Naive B cell (primary cell): ENCODE results near the gene SGO2. TPM values are rescaled to one million over a fixed set of nuclear protein-coding genes. Genes with fewer than 3 reads are reported as not detected.

Experiments used
- ATAC-seq, 2 donors: fragments of 150-1000 bp; cut with Tn5 transposase; 2 replicates each; pipeline ENCODE4 v1.10.0; 2021; ENCODE audit warnings: low read depth in 2 of 2, mild to moderate bottlenecking in 2 of 2, moderate library complexity in 2 of 2
- DNase-seq: peaks from one replicate; pipeline ENCODE4 v3.0.0; 2022
- H3K27ac Mint-ChIP-seq, 6 donors: one replicate each; pipeline ENCODE4 v1.8.0; 2020 to 2022; ENCODE audit warnings: mild to moderate bottlenecking in 6 of 6, mixed read lengths in 6 of 6, moderate library complexity in 5 of 6, inconsistent platforms in 2 of 6
- H3K27me3 Mint-ChIP-seq, 3 donors: one replicate each; pipeline ENCODE4 v1.8.0; 2021 to 2022; ENCODE audit warnings: mixed read lengths in 3 of 3, mild to moderate bottlenecking in 1 of 3
- H3K36me3 Mint-ChIP-seq, 2 donors: one replicate each; pipeline ENCODE4 v1.8.0; 2020 to 2022; ENCODE audit warnings: mixed read lengths in 2 of 2, inconsistent platforms in 1 of 2, mild to moderate bottlenecking in 1 of 2
- H3K4me1 Mint-ChIP-seq, 3 donors: one replicate each; pipeline ENCODE4 v1.8.0; 2020 to 2022; ENCODE audit warnings: mixed read lengths in 3 of 3, inconsistent platforms in 1 of 3, mild to moderate bottlenecking in 1 of 3, moderate library complexity in 1 of 3
- H3K4me3 Mint-ChIP-seq, 8 donors: one replicate each; pipeline ENCODE4 v1.8.0; 2020 to 2022; ENCODE audit warnings: mild to moderate bottlenecking in 8 of 8, mixed read lengths in 8 of 8, moderate library complexity in 8 of 8, inconsistent platforms in 2 of 8
- H3K9me3 Mint-ChIP-seq, 7 donors: one replicate each; pipeline ENCODE4 v1.8.0; 2020 to 2022; ENCODE audit warnings: mixed read lengths in 7 of 7, mild to moderate bottlenecking in 5 of 7, inconsistent platforms in 2 of 7, moderate library complexity in 1 of 7
- polyA plus RNA-seq, 6 donors: library from polyadenylated mRNA; unstranded; fragments of 300-500 nt; fragmentation: Illumina TruSeq; gene quantifications; one replicate each; pipeline ENCODE4 v1.2.3, GENCODE V29; 2021; ENCODE audit warnings: low read depth in 6 of 6

Gene SGO2
- polyA plus RNA-seq, 6 donors from 2014 or later = 0.09 to 4.0 (median 2.3) TPM

DNA sequence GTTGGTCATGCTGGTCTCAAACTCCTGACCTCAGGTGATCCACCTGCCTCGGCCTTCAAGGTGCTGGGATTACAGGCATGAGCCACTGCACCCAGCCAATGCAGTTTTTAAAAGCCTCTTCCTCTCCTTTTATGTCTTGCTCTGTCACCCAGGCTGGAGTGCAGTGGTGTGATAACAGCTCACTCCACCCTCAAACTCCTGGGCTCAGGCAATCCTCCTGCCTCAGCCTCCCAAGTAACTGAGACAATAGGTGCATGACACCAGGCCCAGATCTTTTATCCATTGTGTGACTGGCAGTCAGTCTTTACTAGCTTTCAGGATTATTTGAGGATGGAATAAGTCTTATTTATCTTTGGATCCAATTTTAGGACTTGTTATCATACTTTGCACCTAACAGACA is 29.3 kb upstream of the SGO2 start:
- Mint-ChIP-seq H3K4me3 (no peak overlapping the region), H3K9me3 (no peaks in the 10 kb centered on the region), H3K27me3 (no peaks in the 10 kb centered on the region), H3K27ac (no peak overlapping the region), H3K36me3 (peaks cover 18 to 26% of the 10 kb centered on the region in 2 donors), H3K4me1 (no peaks in the 10 kb centered on the region)
- DNase-seq (no peak), ATAC-seq (no peak)

DNA sequence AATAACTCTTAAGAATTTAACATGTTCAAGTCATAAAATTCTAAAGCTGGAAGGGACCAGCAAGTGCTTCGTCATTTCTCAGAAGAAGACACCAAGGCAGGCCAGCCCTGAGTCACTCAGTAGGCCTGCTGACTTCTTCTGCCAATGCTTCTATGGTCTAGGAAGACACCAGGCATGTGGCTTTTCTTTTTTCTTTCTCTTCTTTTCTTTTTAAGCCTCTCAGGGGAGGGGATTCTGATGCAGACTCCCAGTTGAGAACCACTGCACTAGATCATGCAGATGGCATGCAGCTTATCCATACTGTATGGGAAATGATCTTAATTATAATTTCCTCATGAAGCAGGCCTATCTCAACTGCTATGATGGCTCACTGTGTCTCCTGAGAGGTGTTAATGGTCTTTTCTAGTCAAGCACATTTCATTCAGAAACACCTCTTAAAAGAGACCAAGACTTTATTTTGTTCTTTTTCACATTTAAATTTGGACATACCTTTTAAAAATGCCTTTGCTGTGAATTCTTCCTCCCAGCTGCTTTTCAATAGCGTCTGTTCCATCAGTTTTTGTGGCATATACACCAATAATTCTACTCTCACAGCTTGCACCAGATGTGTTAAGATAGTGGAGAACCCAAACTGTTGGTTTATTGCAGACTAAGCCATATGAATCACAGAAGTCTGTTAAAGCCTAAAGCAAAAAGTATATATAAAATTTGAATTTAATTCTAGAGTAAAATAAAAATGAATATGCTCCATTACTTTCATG is 27.4 kb upstream of the SGO2 start:
- no peak overlapping the region for H3K27ac Mint-ChIP-seq
- no peak overlapping the region for H3K4me3 Mint-ChIP-seq
- H3K27me3 Mint-ChIP-seq = no peaks in the 10 kb centered on the region
- ATAC-seq = no peak
- H3K9me3 Mint-ChIP-seq = peaks cover 0 to 3% (median 0%) of the 10 kb centered on the region in 7 donors
- peaks cover 19 to 28% of the 10 kb centered on the region in 2 donors for H3K36me3 Mint-ChIP-seq
- no peaks in the 10 kb centered on the region for H3K4me1 Mint-ChIP-seq
- DNase-seq = no peak

DNA sequence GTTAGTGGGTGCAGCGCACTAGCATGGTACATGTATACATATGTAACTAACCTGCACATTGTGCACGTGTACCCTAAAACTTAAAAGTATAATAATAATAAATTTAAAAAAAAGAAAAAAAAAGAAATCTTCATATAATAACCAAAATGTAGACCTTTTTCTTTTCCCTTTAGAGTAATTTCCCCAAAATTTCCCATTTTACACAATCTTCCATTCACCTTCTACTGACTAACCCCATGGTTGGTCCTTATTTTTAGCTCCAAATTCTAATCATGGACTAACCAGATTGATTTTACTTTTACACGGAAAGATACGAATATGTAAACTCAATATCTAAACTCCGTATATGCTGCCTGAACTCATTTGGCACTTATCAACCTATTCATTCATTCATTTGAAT is 23.8 kb upstream of the SGO2 start:
- H3K4me1 Mint-ChIP-seq = peaks cover 6 to 14% (median 8%) of the 10 kb centered on the region in 3 donors
- peaks cover 7 to 25% of the 10 kb centered on the region in 2 donors for H3K36me3 Mint-ChIP-seq
- no peaks in the 10 kb centered on the region for H3K27me3 Mint-ChIP-seq
- ATAC-seq = no peak
- no peak overlapping the region for H3K4me3 Mint-ChIP-seq
- peaks cover 0 to 3% (median 0%) of the 10 kb centered on the region in 7 donors for H3K9me3 Mint-ChIP-seq
- H3K27ac Mint-ChIP-seq = no peak overlapping the region
- no peak for DNase-seq

DNA sequence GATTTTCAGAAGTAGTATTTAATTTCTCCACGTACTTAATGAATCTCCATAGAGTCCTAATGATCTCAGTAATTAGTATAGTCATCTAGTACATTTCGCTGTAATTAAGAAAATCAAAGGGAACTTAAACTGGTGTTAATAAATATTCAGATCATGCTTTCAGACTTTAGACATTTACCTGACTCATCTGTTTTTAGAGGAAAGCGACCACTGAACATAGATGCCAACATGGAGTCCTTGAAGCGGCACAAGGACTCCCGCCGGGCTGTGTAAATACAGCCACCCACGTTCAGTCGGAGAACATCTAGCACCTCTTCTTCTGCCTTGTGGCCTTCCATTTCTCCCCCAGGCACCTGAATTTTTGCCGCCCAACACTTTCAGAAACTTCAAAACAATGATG is 19.3 kb upstream of the SGO2 start:
- H3K4me1 Mint-ChIP-seq = peaks cover 15 to 29% (median 26%) of the 10 kb centered on the region in 3 donors
- H3K27ac Mint-ChIP-seq = no peak overlapping the region
- DNase-seq (no peak), ATAC-seq (no peak)
- peaks cover 7 to 16% of the 10 kb centered on the region in 2 donors for H3K36me3 Mint-ChIP-seq
- H3K9me3 Mint-ChIP-seq = peaks cover 0 to 3% (median 0%) of the 10 kb centered on the region in 7 donors
- H3K27me3 Mint-ChIP-seq = no peaks in the 10 kb centered on the region
- H3K4me3 Mint-ChIP-seq = peak overlapping the region in 2 of 8 donors; percentile 7 to 28

DNA sequence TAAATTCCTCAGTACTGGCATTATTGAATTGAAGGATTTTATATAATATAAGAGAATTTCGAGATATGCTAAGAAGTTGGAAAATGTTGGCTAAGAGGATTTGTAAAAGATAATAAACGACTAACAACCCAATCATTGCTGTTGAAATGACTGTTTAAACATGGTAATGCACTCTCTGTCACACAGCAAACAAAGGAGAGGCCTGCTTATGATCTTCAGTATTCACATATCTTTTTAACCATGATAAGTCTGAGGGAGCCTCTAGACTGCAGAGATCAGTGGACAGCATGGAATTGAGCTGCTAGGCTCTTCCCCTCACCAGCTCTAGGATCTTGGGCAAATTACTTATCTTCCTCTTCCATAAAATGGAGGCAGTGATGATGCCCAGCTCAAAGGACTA is 18.8 kb upstream of the SGO2 start:
- Mint-ChIP-seq H3K4me3 (no peak overlapping the region), H3K4me1 (peaks cover 15 to 29% (median 26%) of the 10 kb centered on the region in 3 donors), H3K9me3 (peaks cover 0 to 3% (median 0%) of the 10 kb centered on the region in 7 donors), H3K36me3 (peaks cover 5 to 14% of the 10 kb centered on the region in 2 donors), H3K27ac (peak overlapping the region in 2 of 6 donors; percentile 1 to 35), H3K27me3 (no peaks in the 10 kb centered on the region)
- ATAC-seq (no peak), DNase-seq (no peak)

DNA sequence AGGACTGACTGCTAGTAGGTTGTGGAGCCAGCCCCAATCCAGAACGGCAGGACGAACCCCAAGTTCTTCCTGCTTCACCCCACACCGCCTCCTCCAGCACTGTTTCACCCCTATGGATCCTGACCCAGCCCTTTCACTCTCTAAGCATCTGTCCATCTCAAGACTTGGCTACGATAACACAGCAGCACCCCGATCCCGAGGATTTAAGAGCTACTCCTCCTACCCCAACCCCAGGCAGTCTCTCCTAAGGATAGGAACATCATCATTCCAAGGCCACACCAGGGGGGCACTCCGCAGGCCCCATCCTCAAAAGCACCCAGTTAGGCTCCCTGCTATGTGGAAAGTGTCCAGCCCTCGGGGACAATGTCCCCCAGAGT is 16.8 kb upstream of the SGO2 start:
- Mint-ChIP-seq H3K9me3 (no peaks in the 10 kb centered on the region), H3K27me3 (peaks cover 0 to under 1% (median 0%) of the 10 kb centered on the region in 3 donors), H3K27ac (peak overlapping the region; percentile 14 to 93 (median 86)), H3K4me3 (peak overlapping the region in 7 of 8 donors; percentile 78 to 96 (median 94)), H3K4me1 (peaks cover 15 to 29% (median 26%) of the 10 kb centered on the region in 3 donors), H3K36me3 (peaks cover 0 to 5% of the 10 kb centered on the region in 2 donors)
- DNase-seq (no peak), ATAC-seq (no peak)

DNA sequence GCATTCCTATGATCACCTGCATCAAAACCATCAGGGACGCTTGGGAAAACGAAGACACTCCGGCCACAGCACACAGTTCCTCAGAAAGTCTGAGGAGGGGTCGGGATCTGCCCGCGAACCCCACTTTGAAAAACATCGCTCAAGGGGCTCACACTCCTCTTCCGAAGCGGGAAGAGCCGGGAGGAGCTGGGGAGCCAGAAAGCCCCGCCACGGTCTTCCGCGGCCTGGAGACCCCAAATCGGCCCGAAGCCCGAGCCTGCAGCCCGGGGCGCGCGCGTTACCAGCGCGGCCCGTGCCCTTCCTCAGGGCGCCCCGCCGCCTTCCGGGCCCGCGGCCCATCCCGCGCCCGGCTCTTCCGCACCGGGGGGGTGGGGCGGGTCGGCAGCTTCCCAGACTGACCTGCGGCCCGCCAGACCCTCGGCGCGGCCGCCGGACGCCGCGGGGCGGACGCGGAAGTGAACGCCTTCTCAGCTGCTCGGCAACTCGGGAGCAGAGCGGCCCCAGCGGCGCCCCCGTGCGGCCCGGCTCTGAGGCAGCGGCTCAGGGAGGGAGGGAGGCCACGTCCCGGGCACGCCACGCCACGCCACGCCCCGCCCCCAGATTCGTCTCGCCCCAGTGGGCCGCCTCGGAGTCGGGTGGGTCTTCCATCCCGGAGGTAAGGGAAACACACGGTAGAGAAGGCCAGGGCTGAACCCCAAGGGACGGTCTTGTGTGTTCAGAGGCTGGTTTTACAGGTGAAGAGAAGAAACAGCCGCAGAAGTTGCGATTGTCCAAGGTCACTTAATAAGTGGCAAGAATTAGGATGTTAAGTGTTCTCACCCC is 16.2 kb upstream of the SGO2 start, which contains the start of gene KCTD18:
Gene KCTD18 (minus strand): TSS at position 457 of the 822 bp plus-strand sequence. CDS start 3,052 bp downstream, outside the sequence.
- peak within 1 kb of the TSS in 7 of 8 donors; percentile 78 to 96 (median 94) for H3K4me3 Mint-ChIP-seq
- ATAC-seq = peak; percentile 96 to 97

DNA sequence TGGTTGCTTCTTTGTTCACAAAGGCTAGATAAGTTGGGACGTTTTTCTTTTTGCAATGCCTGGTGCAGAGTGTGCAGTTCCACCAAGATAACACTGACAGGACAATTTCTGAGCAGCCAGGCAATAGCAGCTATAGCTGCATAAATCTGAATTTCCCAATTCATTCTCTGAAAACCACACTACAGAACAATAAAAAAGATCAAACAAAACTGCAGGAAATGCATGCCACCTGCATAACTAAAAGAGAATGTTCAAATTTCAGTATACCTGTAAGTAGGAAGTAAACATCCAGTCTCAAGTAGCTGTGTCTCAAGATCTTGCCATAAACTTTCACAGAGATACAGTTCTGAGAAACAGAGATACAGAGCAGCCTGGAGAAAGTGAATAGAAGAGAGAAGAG is 10.9 kb upstream of the SGO2 start:
- Mint-ChIP-seq H3K4me3 (no peak overlapping the region), H3K36me3 (peaks cover 0 to 6% of the 10 kb centered on the region in 2 donors), H3K27ac (no peak overlapping the region), H3K9me3 (peaks cover 0 to 17% (median 9%) of the 10 kb centered on the region in 7 donors), H3K27me3 (peaks cover 4 to 8% (median 6%) of the 10 kb centered on the region in 3 donors), H3K4me1 (peaks cover 0 to 4% (median 0%) of the 10 kb centered on the region in 3 donors)
- ATAC-seq (no peak), DNase-seq (no peak)

More for the DNA sequence above, 16.2 kb upstream of the SGO2 start, which contains the start of gene KCTD18:
- peak; percentile 91 for DNase-seq
- Mint-ChIP-seq H3K27ac (peak within 1 kb of the TSS; percentile 18 to 93 (median 88)), H3K36me3 (peaks cover 0 to under 1% of the 10 kb centered on the region in 2 donors), H3K27me3 (peaks cover 0 to 4% (median 0%) of the 10 kb centered on the region in 3 donors), H3K9me3 (no peaks in the 10 kb centered on the region), H3K4me1 (peaks cover 15 to 29% (median 26%) of the 10 kb centered on the region in 3 donors)

DNA sequence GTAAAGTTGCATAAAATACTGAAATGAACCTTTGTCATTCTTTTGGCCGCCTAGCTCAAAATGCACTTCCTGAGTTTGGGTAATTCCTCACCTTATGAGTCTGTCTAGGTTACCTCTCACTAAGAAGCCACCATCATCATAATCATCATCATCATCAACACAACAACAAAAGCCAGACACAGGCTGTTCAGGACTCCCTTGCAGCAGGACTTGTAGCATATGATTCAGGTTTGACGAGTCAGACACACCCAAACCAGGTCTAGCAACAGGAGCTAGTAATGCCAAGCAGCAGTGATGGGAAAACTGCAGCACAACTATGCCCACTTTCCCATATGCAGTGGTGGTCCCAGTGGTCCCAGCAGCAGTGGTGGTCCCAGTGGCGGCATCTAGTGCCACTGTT is 2.8 kb upstream of the SGO2 start:
- no peaks in the 10 kb centered on the region for H3K36me3 Mint-ChIP-seq
- no peaks in the 10 kb centered on the region for H3K9me3 Mint-ChIP-seq
- peaks cover 4 to 12% (median 9%) of the 10 kb centered on the region in 3 donors for H3K4me1 Mint-ChIP-seq
- peak overlapping the region in 1 of 8 donors; percentile 14 for H3K4me3 Mint-ChIP-seq
- ATAC-seq (no peak), DNase-seq (no peak)
- peaks cover 3 to 6% (median 6%) of the 10 kb centered on the region in 3 donors for H3K27me3 Mint-ChIP-seq
- no peak overlapping the region for H3K27ac Mint-ChIP-seq

DNA sequence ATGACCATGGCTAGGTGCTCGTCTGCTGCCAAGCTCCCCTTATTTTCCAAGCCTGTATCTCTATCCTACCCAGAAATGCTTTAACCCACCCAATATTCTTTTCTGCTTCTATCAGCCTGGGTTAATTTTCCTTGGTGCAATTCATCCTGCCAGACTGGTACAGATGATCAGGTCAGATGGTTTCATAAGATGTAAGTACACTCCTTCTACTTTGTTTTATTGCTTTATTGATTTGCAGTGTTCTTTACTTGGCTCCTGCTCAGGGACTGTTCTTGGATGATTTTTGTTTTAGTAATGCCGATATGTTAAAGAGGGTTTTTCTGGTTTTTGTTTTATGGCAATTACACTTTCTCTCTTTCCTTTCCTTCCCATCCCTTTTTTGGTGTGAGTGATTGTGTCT is 2.4 kb upstream of the SGO2 start:
- peaks cover 3 to 6% (median 6%) of the 10 kb centered on the region in 3 donors for H3K27me3 Mint-ChIP-seq
- H3K9me3 Mint-ChIP-seq = no peaks in the 10 kb centered on the region
- peak overlapping the region in 1 of 6 donors; percentile 34 for H3K27ac Mint-ChIP-seq
- DNase-seq = no peak
- peaks cover 4 to 12% (median 9%) of the 10 kb centered on the region in 3 donors for H3K4me1 Mint-ChIP-seq
- H3K4me3 Mint-ChIP-seq = peak overlapping the region in 1 of 8 donors; percentile 14
- no peaks in the 10 kb centered on the region for H3K36me3 Mint-ChIP-seq
- no peak for ATAC-seq

DNA sequence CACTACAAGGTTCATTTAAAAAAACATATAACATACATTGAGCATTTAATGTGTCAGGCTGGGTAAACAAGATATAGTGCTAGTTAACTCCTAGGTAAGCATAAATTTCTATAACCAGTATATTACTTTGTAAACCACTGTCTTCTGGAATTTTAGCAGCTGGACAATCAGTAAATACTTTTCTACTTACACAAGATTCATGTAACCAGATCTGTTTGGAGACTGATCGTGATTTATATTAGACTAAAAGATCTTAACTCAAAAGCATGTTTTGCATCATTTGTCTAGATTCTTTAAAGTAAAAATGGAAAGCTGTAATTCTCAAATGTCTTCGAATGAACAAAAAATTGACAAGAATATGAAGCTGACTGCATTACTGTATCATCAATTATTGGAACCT is 941 bp upstream of the SGO2 start:
- Mint-ChIP-seq H3K36me3 (no peaks in the 10 kb centered on the region), H3K9me3 (no peaks in the 10 kb centered on the region), H3K4me3 (peak overlapping the region in 5 of 8 donors; percentile 89 to 96 (median 95)), H3K4me1 (peaks cover 4 to 12% (median 9%) of the 10 kb centered on the region in 3 donors), H3K27ac (no peak overlapping the region), H3K27me3 (peaks cover 3 to 6% (median 6%) of the 10 kb centered on the region in 3 donors)
- no peak for DNase-seq
- ATAC-seq = no peak

DNA sequence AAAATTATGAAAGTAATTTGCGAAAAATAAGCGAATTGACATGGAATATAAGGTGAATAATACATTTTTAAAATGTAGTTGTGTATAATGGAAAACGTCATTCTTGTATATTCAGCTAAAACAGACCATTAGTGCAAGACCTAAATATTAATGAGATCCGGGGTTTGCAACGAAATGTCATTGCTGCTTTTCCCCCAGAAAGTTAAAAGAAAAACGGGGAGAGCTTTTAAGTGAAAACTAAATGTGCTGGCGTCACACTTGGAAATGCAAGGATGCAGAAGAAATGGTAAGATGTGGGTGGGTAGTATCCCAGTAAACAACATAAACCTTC is 491 bp upstream of the SGO2 start:
- Mint-ChIP-seq H3K4me3 (peak overlapping the region; percentile 89 to 99 (median 96)), H3K36me3 (no peaks in the 10 kb centered on the region), H3K27me3 (peaks cover 3 to 6% (median 6%) of the 10 kb centered on the region in 3 donors), H3K4me1 (peaks cover 4 to 12% (median 9%) of the 10 kb centered on the region in 3 donors), H3K27ac (peak overlapping the region in 5 of 6 donors; percentile 46 to 92 (median 87)), H3K9me3 (no peaks in the 10 kb centered on the region)
- no peak for DNase-seq
- no peak for ATAC-seq

DNA sequence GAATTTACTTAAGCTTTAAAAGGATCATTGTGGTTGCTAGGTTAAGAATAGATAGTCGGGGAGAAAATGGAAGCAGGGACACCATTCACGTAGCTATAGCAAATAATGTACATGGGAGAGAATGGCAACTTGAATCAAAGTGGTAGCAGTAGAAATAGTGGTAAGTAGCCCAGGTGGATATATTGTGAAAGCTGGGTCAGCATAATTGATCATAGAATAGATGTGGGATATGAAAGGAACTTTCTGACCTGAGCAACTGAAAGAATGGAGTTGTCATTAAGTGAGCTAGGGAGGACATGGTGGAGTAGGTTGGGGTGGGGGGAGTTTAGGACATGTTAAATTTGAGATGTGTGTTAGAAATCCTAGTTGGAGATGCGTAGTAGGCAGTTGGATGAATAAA is 2.2 kb downstream of the SGO2 start:
- Mint-ChIP-seq H3K4me1 (peaks cover 4 to 12% (median 9%) of the 10 kb centered on the region in 3 donors), H3K27ac (no peak overlapping the region), H3K36me3 (no peaks in the 10 kb centered on the region), H3K9me3 (no peaks in the 10 kb centered on the region), H3K4me3 (peak overlapping the region in 1 of 8 donors; percentile 94), H3K27me3 (peaks cover 3 to 6% (median 6%) of the 10 kb centered on the region in 3 donors)
- DNase-seq (no peak), ATAC-seq (no peak)
